ENCODE data around the gene CST4. TPM values are rescaled to one million over a fixed set of nuclear protein-coding genes. Genes with fewer than 3 reads are reported as not detected.

The CST4 gene
- total and polyA plus RNA-seq, 10 donors, result not detected

DNA sequence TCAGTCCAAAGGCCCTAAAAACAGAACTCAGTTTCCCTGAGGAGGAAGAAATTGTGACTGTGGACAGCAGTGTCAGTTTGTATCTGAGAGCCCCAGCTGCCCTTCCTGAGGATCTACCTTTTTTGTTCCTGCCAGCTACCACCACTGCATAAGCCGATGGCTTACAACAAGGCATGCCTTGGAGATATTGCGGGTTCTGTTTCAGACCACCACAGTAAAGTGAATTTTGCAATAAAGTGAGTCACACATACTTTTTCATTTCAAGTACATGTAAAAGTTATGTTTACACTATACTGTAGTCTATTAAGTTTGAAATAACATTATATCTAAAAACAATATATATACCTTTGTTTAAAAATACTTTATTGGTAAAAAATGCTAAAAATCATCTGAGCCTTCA is 41.5 kb downstream of the CST4 start:
- Histone ChIP-seq H3K9me3 (no peaks in the 10 kb centered on the region), H3K27ac (no peak overlapping the region), H3K4me3 (no peak overlapping the region), H3K36me3 (no peaks in the 10 kb centered on the region), H3K27me3 (replicated peaks in 1 of 7) (no peaks in the 10 kb centered on the region), H3K4me1 (peaks cover 0 to 18% (median under 1%) of the 10 kb centered on the region in 6 donors)
- 80 to 96% (median 94%) methylated on average over 2 of the region's 2 CpGs for WGBS, 5 donors
- intact Hi-C loops (cut with DNase I; ENCODE audit: low total_unique reads), result no loop called here
- TF ChIP-seq, protein P1, sequence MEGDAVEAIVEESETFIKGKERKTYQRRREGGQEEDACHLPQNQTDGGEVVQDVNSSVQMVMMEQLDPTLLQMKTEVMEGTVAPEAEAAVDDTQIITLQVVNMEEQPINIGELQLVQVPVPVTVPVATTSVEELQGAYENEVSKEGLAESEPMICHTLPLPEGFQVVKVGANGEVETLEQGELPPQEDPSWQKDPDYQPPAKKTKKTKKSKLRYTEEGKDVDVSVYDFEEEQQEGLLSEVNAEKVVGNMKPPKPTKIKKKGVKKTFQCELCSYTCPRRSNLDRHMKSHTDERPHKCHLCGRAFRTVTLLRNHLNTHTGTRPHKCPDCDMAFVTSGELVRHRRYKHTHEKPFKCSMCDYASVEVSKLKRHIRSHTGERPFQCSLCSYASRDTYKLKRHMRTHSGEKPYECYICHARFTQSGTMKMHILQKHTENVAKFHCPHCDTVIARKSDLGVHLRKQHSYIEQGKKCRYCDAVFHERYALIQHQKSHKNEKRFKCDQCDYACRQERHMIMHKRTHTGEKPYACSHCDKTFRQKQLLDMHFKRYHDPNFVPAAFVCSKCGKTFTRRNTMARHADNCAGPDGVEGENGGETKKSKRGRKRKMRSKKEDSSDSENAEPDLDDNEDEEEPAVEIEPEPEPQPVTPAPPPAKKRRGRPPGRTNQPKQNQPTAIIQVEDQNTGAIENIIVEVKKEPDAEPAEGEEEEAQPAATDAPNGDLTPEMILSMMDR (IDR thresholded peaks at IDR 0.05 in 8 of 11, conservative IDR thresholded peaks at IDR 0.05 in 3 of 11), result no peak
- TF ChIP-seq POLR2AphosphoS5 (IDR thresholded peaks at IDR 0.05) (no peak), POLR2A (IDR thresholded peaks at IDR 0.05) (no peak)
- DNase-seq, result no peak

DNA sequence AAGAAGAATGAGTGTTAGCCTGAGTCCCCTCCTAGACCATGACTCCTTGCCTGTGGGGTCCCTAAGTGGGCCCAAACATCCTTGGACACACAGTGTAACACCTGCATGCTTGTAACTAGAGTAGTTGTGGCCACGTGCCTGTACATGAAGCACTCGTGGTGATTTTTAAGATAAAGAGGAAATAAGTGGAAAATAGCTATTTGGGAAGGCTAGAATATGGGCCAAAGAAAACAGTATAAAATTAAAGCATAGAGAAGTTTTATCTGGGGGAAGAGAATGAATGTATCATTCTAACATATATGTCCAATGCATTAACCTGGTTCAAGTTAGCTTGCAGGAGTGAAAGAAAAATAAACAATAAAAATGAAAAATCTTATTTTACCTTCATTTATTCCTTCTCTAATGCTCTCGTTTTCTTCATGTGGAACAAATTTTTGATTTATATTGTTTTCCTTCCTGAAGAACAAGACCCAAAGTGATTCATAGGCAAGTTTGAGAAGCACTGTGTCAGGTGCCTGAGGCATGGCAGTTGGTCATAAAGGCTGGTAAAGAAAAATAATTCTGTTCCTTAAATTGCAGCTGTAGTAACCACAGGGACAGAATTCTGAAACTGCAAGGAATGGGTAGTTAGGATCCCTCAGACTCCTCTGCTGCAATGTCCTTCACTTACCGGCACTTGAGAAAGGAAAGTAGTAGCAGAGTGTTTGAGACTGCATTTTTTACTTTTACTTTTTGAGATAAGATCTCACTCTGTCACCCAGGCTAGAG is 42.5 kb downstream of the CST4 start:
- intact Hi-C loops (cut with DNase I; ENCODE audit: low total_unique reads), result no loop called here
- no peak for DNase-seq
- Histone ChIP-seq H3K4me3 (no peak overlapping the region), H3K27me3 (replicated peaks in 1 of 7) (no peaks in the 10 kb centered on the region), H3K36me3 (no peaks in the 10 kb centered on the region), H3K4me1 (peaks cover 0 to 29% (median 6%) of the 10 kb centered on the region in 6 donors), H3K9me3 (no peaks in the 10 kb centered on the region), H3K27ac (peak overlapping the region in 1 of 8 donors; percentile 20)
- TF ChIP-seq, protein P1 (IDR thresholded peaks at IDR 0.05 in 8 of 11, conservative IDR thresholded peaks at IDR 0.05 in 3 of 11), result no peak
- TF ChIP-seq POLR2AphosphoS5 (IDR thresholded peaks at IDR 0.05) (no peak), POLR2A (IDR thresholded peaks at IDR 0.05) (no peak)
- 26 to 42% (median 33%) methylated on average over 4 of the region's 4 CpGs for WGBS, 5 donors

DNA sequence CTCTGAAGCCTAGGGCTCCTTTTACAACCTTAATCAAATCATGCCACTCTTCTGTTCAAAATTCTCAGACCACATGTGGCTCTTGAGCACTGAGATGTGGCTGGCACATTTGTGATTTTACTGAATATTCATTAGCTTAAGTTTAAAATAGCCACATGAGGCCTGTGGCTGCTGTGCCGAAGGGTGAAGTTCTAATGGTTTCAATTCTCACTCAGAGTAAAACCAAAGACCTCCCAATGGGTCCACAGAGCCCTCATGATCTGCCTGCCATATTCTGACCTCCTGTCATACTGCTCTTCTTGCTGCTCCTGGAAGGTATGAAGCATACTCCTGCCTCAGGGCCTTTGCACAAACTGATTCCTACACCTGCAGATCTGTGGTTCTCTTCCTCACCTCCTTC is 43.3 kb downstream of the CST4 start:
- WGBS, 5 donors, result 62 to 92% (median 67%) methylated on average over 1 of the region's 1 CpG
- intact Hi-C loops (cut with DNase I; ENCODE audit: low total_unique reads), result no loop called here
- H3K9me3 ChIP-seq, result no peaks in the 10 kb centered on the region
- DNase-seq, result no peak
- H3K27ac ChIP-seq, result no peak overlapping the region
- H3K36me3 ChIP-seq, result no peaks in the 10 kb centered on the region
- H3K4me1 ChIP-seq, result peaks cover 0 to 36% (median 9%) of the 10 kb centered on the region in 6 donors
- no peak overlapping the region for H3K4me3 ChIP-seq
- no peaks in the 10 kb centered on the region for H3K27me3 ChIP-seq (replicated peaks in 1 of 7)
- TF ChIP-seq POLR2A (IDR thresholded peaks at IDR 0.05) (no peak), POLR2AphosphoS5 (IDR thresholded peaks at IDR 0.05) (no peak)
- TF ChIP-seq, protein P1 (IDR thresholded peaks at IDR 0.05 in 8 of 11, conservative IDR thresholded peaks at IDR 0.05 in 3 of 11), result no peak

DNA sequence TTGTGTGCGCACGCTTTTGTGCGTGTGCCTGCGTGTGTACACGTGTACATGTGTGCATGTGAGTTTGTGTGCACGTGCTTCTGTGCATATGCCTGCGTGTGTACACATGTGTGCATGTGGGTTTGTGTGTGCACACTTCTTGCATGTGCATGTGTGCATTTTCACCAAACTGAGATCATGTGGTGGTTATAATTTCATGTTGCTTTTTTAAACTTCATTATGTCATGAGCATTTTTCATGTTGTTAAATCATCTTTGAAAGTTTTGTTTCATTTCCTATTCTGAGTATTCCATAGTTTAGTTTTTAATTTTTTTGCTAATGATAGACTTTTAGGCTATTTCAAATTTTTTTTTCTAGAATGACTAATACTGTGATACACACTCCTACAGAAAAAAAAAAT is 44.7 kb downstream of the CST4 start:
- no peaks in the 10 kb centered on the region for H3K27me3 ChIP-seq (replicated peaks in 1 of 7)
- WGBS, 5 donors, result 96 to 97% (median 96%) methylated on average over 7 of the region's 7 CpGs
- H3K9me3 ChIP-seq, result no peaks in the 10 kb centered on the region
- no peaks in the 10 kb centered on the region for H3K36me3 ChIP-seq
- intact Hi-C loops (cut with DNase I; ENCODE audit: low total_unique reads), result no loop called here
- H3K4me3 ChIP-seq, result no peak overlapping the region
- TF ChIP-seq POLR2AphosphoS5 (IDR thresholded peaks at IDR 0.05) (no peak), POLR2A (IDR thresholded peaks at IDR 0.05) (no peak)
- TF ChIP-seq, protein P1 (IDR thresholded peaks at IDR 0.05 in 8 of 11, conservative IDR thresholded peaks at IDR 0.05 in 3 of 11), result no peak
- DNase-seq, result no peak
- H3K27ac ChIP-seq, result no peak overlapping the region
- peaks cover 0 to 49% (median 9%) of the 10 kb centered on the region in 6 donors for H3K4me1 ChIP-seq
